Mesenchymal stem cell (in vitro differentiated cells and primary cell): ENCODE measurements around the gene COL23A1.

ENCODE experiments used
- DNase-seq: peaks from one replicate; pipeline ENCODE4 v3.0.0-alpha.2; 2013
- H2AFZ ChIP-seq: one replicate; pipeline ENCODE4 v1.6.1; 2013; ENCODE audit warnings: low read depth, mild to moderate bottlenecking, control low read depth, inconsistent platforms, low read length, moderate library complexity
- H2AK5ac ChIP-seq: 2 replicates; pipeline ENCODE4 v1.6.1; 2013; ENCODE audit warnings: low read length, moderate library complexity, mild to moderate bottlenecking, inconsistent platforms; ENCODE audit not compliant: severe bottlenecking
- H2BK120ac ChIP-seq: one replicate; pipeline ENCODE4 v1.6.1; 2013; ENCODE audit warnings: low read depth, mild to moderate bottlenecking, inconsistent platforms, low read length, moderate library complexity
- H2BK12ac ChIP-seq, 2 experiments: one replicate each; pipeline ENCODE4 v1.6.1; 2013; ENCODE audit warnings: inconsistent platforms in 2 of 2, low read length in 2 of 2, mild to moderate bottlenecking in 2 of 2, moderate library complexity in 2 of 2, control low read depth in 1 of 2
- H2BK15ac ChIP-seq: one replicate; pipeline ENCODE4 v1.6.1; 2013; ENCODE audit warnings: mild to moderate bottlenecking, low read depth, inconsistent platforms; ENCODE audit not compliant: poor library complexity, severe bottlenecking
- H2BK5ac ChIP-seq: 2 replicates; pipeline ENCODE4 v1.6.1; 2013; ENCODE audit warnings: low read depth, mild to moderate bottlenecking, low read length, control low read depth, inconsistent platforms; ENCODE audit not compliant: poor library complexity, severe bottlenecking
- H3K14ac ChIP-seq, 2 experiments: one replicate each; pipeline ENCODE4 v1.6.1; 2013; ENCODE audit warnings: inconsistent platforms in 2 of 2, low read length in 2 of 2, control low read depth in 1 of 2, mild to moderate bottlenecking in 1 of 2, moderate library complexity in 1 of 2
- H3K18ac ChIP-seq, 2 experiments: one replicate each; pipeline ENCODE4 v1.6.1; 2013; ENCODE audit warnings: inconsistent platforms in 2 of 2, low read length in 2 of 2, control low read depth in 1 of 2, low read depth in 1 of 2, mild to moderate bottlenecking in 1 of 2
- H3K23ac ChIP-seq, 2 experiments: one replicate each; pipeline ENCODE4 v1.6.1; 2013; ENCODE audit warnings: inconsistent platforms in 2 of 2, low read length in 2 of 2, mild to moderate bottlenecking in 2 of 2, moderate library complexity in 2 of 2, control low read depth in 1 of 2
- H3K27ac ChIP-seq: 2 replicates; pipeline ENCODE4 v1.5.1; 2013; ENCODE audit warnings: mild to moderate bottlenecking, moderate library complexity, low read length, control low read depth, inconsistent platforms; ENCODE audit not compliant: poor library complexity, severe bottlenecking
- H3K27me3 ChIP-seq, 2 experiments: 2 replicates each; pipeline versions ENCODE4 v1.6.1 to v1.7.0; 2013; ENCODE audit warnings: low read length in 2 of 2, mild to moderate bottlenecking in 2 of 2, moderate library complexity in 2 of 2, control low read depth in 1 of 2, inconsistent platforms in 1 of 2; ENCODE audit not compliant: control insufficient read depth in 1 of 2, insufficient read depth in 1 of 2
- H3K36me3 ChIP-seq, 2 experiments: 2 replicates each; pipeline versions ENCODE4 v1.6.1 to v1.7.0; 2013; ENCODE audit warnings: low read length in 2 of 2, control low read depth in 1 of 2, inconsistent platforms in 1 of 2, low read depth in 1 of 2, mild to moderate bottlenecking in 1 of 2; ENCODE audit not compliant: insufficient read depth in 2 of 2, control insufficient read depth in 1 of 2
- H3K4ac ChIP-seq, 2 experiments: one replicate each; pipeline ENCODE4 v1.6.1; 2013; ENCODE audit warnings: inconsistent platforms in 2 of 2, low read length in 2 of 2, mild to moderate bottlenecking in 2 of 2, moderate library complexity in 2 of 2, control low read depth in 1 of 2, low read depth in 1 of 2
- H3K4me1 ChIP-seq: 2 replicates; pipeline ENCODE4 v1.6.1; 2013; ENCODE audit warnings: low read depth, low read length, control low read depth; ENCODE audit not compliant: control insufficient read depth, insufficient read depth
- H3K4me2 ChIP-seq: 2 replicates; pipeline ENCODE4 v1.6.1; 2013; ENCODE audit warnings: low read length, mild to moderate bottlenecking, inconsistent platforms; ENCODE audit not compliant: poor library complexity, severe bottlenecking
- H3K4me3 ChIP-seq, 2 experiments: 2 replicates each; pipeline versions ENCODE4 v1.5.1 to v1.7.0; 2013; ENCODE audit warnings: low read length in 2 of 2, mild to moderate bottlenecking in 2 of 2, control low read depth in 1 of 2, low read depth in 1 of 2; ENCODE audit not compliant: insufficient read depth in 1 of 2
- H3K79me1 ChIP-seq: replicated peaks from 2 replicates; pipeline ENCODE4 v1.6.1; 2013; ENCODE audit warnings: mild to moderate bottlenecking, control low read depth, low read length, inconsistent platforms; ENCODE audit not compliant: poor library complexity, severe bottlenecking
- H3K9ac ChIP-seq: 2 replicates; pipeline ENCODE4 v1.7.0; 2013; ENCODE audit warnings: mild to moderate bottlenecking, low read length, moderate library complexity
- H3K9me3 ChIP-seq: 2 replicates; pipeline ENCODE4 v1.7.0; 2013; ENCODE audit warnings: mild to moderate bottlenecking, low read length; ENCODE audit not compliant: control insufficient read depth
- H4K8ac ChIP-seq: one replicate; pipeline ENCODE4 v1.6.1; 2013; ENCODE audit warnings: inconsistent platforms, mild to moderate bottlenecking, low read length, moderate library complexity
- H4K91ac ChIP-seq: one replicate; pipeline ENCODE4 v1.6.1; 2013; ENCODE audit warnings: mild to moderate bottlenecking, low read length, inconsistent platforms
- WGBS: methylation state at CpG from one replicate; pipeline ENCODE4 v1.1.7; 2013; ENCODE audit warnings: mixed read lengths; 5-methylcytosine and 5-hydroxymethylcytosine counted together

The COL23A1 gene

DNA sequence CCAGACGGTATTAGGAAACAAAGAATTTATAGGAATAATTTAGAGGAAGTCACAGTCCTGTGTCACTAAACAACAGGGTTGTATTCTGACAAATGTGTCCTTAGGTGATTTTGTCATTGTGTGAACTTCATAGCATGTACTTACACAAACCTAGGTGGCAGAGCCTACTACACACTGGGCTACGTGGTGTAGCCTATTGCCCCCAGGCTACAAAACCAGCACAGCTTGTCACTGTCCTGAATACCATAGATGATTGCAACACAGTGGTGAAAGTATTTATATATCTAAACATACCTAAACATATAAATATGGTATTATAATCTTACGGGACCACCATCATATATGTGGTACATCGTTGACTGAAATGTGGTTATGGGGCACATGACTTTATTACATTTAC lies 69.3 kb downstream of the COL23A1 start:
- Histone ChIP-seq H3K14ac (no peak overlapping the region), H2BK15ac (no peak overlapping the region), H3K18ac (no peak overlapping the region), H2BK5ac (no peak overlapping the region), H2BK12ac (no peak overlapping the region), H2BK120ac (no peak overlapping the region), H3K27ac (no peak overlapping the region), H3K27me3 (no peaks in the 10 kb centered on the region), H4K8ac (no peak overlapping the region), H3K79me1 (no peaks in the 10 kb centered on the region), H2AFZ (no peak overlapping the region), H3K23ac (no peak overlapping the region), H3K4me3 (no peak overlapping the region), H2AK5ac (no peak overlapping the region), H3K9ac (no peak overlapping the region), H3K9me3 (peaks cover 6% of the 10 kb centered on the region), H3K36me3 (no peaks in the 10 kb centered on the region), H3K4ac (no peak overlapping the region), H4K91ac (no peak overlapping the region), H3K4me2 (no peak overlapping the region), H3K4me1 (no peaks in the 10 kb centered on the region)
- 83% methylated on average over 3 of the region's 4 CpGs for WGBS
- no peak for DNase-seq

DNA sequence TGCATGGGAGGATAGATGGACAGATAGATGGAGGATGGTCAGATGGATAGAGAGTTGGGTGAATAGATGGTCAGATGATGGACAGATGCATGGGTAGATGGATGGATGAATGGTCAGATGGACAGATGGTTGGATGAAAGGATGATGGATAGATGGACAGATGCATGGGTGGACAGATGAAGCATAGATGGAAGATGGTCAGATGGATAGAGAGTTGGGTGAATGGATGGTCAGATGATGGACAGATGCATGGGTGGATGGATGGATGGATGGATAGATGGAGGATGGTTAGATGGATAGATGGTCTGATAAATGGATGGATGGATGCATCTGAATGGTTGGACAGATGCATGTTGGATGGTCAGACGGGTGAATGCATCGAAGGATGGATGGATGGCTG lies 70.4 kb downstream of the COL23A1 start:
- no peak overlapping the region for H4K91ac ChIP-seq
- H2BK12ac ChIP-seq: no peak overlapping the region
- H2AFZ ChIP-seq: no peak overlapping the region
- H2AK5ac ChIP-seq: no peak overlapping the region
- no peak overlapping the region for H3K4ac ChIP-seq
- no peak overlapping the region for H2BK5ac ChIP-seq
- H3K27me3 ChIP-seq: no peaks in the 10 kb centered on the region
- no peak overlapping the region for H4K8ac ChIP-seq
- no peak for DNase-seq
- H3K18ac ChIP-seq: no peak overlapping the region
- H3K4me1 ChIP-seq: no peaks in the 10 kb centered on the region
- H3K27ac ChIP-seq: no peak overlapping the region
- WGBS: 73% methylated on average over 2 of the region's 2 CpGs
- no peak overlapping the region for H3K4me3 ChIP-seq
- no peaks in the 10 kb centered on the region for H3K79me1 ChIP-seq
- H2BK15ac ChIP-seq: no peak overlapping the region
- peaks cover 6% of the 10 kb centered on the region for H3K9me3 ChIP-seq
- no peak overlapping the region for H3K4me2 ChIP-seq
- H3K9ac ChIP-seq: no peak overlapping the region
- H3K23ac ChIP-seq: no peak overlapping the region
- H2BK120ac ChIP-seq: no peak overlapping the region
- no peak overlapping the region for H3K14ac ChIP-seq
- H3K36me3 ChIP-seq: no peaks in the 10 kb centered on the region

DNA sequence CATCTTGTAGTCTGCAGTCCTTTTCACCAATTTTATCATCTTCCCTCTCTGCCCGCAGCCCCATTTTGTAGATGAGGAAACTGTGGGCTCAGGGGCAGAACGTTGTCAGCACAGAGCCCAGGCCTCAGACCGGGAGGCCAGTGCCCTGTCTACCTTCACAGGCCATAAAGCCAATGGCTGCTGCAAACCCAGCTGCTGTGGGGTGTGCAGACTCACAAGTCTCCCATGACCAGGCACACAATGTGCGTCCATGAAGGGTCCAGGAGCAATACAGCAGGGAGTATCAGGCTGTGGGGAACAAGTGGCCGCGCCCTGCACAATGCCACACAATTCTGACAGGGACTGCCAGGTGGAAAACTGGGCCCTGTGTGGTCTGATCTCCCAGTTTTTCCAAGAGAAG lies 71.0 kb downstream of the COL23A1 start:
- H3K23ac ChIP-seq: no peak overlapping the region
- no peak overlapping the region for H3K4me3 ChIP-seq
- no peak overlapping the region for H2BK5ac ChIP-seq
- H2AK5ac ChIP-seq: no peak overlapping the region
- no peaks in the 10 kb centered on the region for H3K4me1 ChIP-seq
- no peak overlapping the region for H3K27ac ChIP-seq
- H2AFZ ChIP-seq: no peak overlapping the region
- no peak overlapping the region for H3K4ac ChIP-seq
- no peak overlapping the region for H2BK15ac ChIP-seq
- no peak overlapping the region for H2BK120ac ChIP-seq
- no peaks in the 10 kb centered on the region for H3K79me1 ChIP-seq
- 85% methylated on average over 6 of the region's 6 CpGs for WGBS
- no peak overlapping the region for H3K14ac ChIP-seq
- H4K8ac ChIP-seq: no peak overlapping the region
- H3K9me3 ChIP-seq: peaks cover 6% of the 10 kb centered on the region
- no peaks in the 10 kb centered on the region for H3K27me3 ChIP-seq
- no peaks in the 10 kb centered on the region for H3K36me3 ChIP-seq
- H3K18ac ChIP-seq: no peak overlapping the region
- no peak overlapping the region for H4K91ac ChIP-seq
- no peak overlapping the region for H3K4me2 ChIP-seq
- no peak overlapping the region for H3K9ac ChIP-seq
- no peak overlapping the region for H2BK12ac ChIP-seq
- no peak for DNase-seq

DNA sequence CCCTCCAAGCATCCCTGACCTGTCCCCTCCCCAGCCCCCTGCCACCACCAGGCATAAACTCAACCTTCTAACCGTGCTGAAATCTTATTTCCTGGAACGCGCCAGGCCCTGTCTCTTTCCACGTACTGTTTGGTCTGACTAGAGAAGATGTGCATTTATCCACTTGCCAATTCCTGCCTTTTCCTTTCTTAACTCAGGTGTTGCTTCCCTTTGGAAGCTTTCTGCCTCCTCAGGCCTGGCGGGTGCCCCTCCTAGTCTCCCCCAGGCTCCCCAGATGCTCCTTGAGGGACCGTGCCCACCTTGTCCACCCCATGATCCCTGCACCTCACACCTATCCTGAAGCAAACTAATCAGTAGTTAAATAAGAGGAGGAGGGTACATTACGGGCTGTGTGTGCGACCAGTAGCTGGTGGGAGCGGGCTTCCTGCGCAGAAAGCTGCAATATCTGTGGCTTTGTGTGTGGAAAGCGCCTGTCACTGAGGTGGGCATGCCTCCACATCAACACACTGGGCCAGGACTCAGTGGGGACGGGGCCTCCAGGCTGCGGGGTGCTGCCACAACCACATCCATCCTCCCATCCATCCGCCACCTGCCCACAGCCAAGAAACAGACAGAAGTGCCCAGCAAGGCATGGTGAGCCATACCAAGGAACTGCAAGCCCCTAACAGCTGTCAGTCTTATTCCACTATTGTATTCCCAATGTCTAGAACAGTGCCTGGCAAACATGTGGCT lies 73.5 kb downstream of the COL23A1 start:
- DNase-seq: no peak
- Histone ChIP-seq H3K14ac (no peak overlapping the region), H3K27me3 (no peaks in the 10 kb centered on the region), H3K18ac (no peak overlapping the region), H2BK5ac (no peak overlapping the region), H3K4me3 (no peak overlapping the region), H3K9me3 (peaks cover 17% of the 10 kb centered on the region), H3K4ac (no peak overlapping the region), H3K23ac (no peak overlapping the region), H2AK5ac (no peak overlapping the region), H3K4me2 (no peak overlapping the region), H3K36me3 (no peaks in the 10 kb centered on the region), H2BK12ac (no peak overlapping the region), H4K8ac (no peak overlapping the region), H2AFZ (no peak overlapping the region), H2BK120ac (no peak overlapping the region), H3K27ac (no peak overlapping the region), H3K4me1 (no peaks in the 10 kb centered on the region), H2BK15ac (no peak overlapping the region), H4K91ac (no peak overlapping the region), H3K9ac (no peak overlapping the region), H3K79me1 (no peaks in the 10 kb centered on the region)
- WGBS: 87% methylated on average over 13 of the region's 14 CpGs
